Ammon's horn (tissue), 1 donor: ENCODE measurements around the gene ACTN4.

Experiments used
- DNase-seq: peaks from one replicate; pipeline ENCODE4 v3.0.0-alpha.2; 2016; ENCODE audit warnings: low spot score

ACTN4 gene

DNA sequence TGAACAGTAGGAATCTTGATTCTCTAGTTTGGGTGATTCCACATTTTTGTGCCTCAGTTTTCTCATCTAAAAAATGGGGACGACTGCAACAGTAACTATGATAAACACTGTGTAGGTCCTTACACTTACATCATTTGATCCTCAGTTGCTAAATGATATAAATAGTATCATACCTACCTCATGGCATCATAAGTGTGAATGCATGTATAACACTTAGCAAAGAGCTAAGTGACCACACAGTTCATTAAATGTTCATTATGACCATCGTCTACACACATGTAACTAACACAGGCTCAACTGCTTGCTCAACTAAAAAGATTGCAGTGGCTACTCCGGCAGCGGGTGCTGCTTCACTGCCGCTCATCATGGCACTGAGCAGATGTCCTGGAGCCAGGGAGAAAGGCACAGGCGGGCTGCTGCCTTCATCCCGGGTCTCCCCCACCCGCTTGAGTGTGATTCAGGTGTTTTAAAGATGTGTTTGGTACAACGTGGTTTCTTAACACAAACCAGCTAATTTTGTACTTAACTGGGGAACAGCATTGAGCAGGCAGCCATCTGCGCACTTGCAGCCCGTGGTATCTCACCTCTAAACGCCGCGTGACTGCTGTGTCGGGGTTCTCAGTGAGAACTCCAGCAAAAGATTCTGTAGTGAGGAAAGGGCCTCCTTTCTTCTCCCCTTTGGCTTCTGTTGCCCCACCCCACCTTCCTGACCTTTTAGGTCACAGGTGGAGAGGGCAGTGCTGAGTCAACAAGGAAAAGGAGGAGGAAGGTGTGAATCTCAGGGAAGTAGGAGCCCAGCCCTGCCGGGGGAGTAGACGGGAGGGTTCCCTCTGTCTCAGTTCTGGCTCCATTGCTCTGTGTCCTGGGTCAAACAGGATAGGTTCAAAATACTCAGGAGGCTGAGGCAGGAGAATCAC lies 11.7 kb upstream of the ACTN4 start:
- DNase-seq, result no peak

DNA sequence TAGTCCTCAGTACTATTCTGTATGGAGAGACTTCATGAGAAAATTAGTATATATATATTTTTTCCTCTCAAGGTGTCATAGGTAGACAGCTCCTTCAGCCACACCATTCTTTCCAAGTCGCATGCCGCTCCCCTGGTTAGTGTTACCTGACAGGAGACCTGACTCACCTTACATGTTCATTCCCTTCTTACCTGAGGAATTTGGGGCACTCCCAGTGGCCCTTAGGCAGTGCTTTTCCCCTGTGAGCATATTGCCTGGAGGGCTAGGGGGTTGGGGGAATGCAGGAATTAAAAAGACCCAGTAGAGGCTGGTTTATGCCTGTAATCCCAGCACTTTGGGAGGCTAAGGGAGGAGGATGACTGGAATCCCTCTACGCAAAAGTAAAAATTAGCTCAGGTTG lies 9.0 kb upstream of the ACTN4 start:
- DNase-seq, result no peak

DNA sequence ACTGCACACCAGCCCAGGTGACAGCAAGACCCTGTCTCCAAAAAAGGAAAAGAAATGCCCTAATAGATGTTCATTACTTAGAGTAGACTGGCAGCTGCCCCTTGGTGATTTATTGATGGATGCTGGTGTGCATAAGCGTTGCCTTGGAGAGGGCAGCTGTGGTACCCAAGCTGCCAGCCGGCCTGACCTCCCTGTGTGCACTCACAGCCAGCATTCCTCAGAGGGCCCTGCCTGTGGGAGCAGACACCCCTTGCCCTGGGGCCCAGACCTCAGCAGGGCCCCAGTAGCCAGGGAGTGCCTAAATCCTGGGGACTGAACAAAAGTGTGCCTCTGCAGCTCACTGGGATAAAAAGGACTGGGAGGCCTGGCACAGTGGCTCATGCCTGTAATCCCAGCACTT lies 7.8 kb upstream of the ACTN4 start:
- no peak for DNase-seq

DNA sequence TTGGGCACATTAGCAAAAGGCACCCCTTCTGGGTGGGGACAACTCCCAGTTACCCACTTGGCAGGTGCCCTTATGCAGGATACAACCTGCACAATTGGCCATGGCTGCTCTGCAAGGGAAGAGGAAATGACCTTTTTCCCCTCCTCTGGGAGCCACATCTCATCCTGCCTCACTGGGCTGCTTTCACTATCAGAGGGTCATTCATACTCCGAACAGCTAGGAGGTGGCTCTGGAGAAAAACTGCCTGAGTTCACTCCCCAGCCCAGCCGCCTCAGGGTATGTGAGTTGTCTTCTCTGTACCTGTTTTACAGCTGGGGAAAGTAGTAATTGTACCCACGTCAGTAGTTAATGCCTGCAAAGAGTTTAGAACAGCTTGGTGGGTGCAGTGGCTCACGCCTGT lies 7.1 kb upstream of the ACTN4 start:
- no peak for DNase-seq

DNA sequence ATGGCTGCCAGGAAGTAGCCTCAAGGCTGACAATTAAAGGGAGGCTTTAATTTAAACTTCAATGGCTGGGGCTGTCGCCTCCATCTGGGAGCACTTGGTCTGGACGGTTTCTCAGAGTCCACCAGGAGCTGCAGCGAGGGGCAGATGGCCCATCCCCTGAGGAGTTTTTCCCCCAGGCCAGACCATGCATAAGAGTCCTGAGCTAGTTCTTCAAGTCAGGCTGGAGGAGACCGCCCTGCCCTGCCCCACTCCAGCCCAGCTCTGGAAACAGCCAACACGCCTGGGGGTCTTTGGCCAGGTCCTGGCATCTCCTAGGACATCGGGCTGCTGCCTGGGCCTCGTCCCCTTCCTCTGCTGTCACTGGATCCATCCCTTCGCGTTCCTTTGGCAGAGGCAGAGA lies 5.3 kb upstream of the ACTN4 start:
- DNase-seq, result no peak

DNA sequence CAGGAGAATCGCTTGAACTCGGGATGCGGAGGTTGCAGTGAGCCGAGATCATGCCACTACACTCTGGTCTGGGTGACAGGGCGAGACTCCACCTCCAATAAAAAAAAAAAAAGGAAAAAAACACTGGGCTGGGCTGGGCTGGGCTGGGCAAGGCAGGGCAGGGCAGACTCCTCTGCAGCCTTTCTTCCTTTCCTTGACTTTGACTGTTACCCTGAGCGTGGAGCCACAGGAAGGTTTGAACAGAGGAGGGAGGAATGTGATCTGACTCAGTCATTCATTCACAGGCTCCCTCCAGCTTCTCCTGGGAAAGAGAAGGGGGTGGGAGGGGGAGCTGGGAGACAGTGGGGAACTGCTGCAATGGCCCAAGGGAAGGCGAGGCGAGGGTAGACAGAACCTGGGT lies 2.7 kb upstream of the ACTN4 start:
- no peak for DNase-seq

DNA sequence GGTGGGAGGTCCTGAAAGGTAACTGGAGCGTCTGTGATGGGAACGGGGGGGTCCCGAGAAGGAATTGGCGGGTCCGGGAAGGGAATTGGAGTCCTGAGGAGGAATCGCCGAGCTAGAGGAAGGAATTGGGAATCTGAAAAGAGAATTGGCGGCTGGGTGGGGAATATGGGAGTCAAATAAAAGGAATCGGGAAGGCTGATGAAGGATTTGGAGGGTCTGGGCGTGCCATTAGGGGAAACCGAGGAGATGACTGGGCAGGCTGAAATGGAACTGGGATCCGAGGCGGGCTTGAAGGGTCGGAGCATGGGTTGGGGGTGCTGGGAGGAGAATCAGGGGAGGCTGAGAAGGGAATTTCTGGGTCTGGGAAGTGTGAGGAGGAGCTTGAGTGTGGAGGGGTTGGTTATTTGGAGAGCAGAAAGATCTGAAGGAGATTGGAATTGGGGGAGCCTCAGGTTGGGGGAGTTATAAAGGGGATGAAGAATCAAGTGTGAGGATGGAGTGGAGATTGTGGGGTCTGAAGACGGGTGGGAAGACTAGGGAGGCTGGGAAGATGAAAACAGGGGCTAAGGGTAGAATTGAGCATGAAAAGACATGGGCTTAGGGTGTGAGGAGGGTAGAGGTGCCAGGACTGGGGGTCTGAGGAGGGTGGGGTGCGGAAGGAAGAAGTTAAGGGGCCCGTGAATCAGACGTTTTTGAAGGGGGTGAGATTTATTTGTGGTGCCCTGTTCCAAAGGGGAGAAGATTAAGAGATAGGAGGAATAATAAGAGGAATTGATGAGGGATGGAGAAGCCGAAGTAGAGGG lies 718 bp downstream of the ACTN4 start:
- DNase-seq, result no peak

DNA sequence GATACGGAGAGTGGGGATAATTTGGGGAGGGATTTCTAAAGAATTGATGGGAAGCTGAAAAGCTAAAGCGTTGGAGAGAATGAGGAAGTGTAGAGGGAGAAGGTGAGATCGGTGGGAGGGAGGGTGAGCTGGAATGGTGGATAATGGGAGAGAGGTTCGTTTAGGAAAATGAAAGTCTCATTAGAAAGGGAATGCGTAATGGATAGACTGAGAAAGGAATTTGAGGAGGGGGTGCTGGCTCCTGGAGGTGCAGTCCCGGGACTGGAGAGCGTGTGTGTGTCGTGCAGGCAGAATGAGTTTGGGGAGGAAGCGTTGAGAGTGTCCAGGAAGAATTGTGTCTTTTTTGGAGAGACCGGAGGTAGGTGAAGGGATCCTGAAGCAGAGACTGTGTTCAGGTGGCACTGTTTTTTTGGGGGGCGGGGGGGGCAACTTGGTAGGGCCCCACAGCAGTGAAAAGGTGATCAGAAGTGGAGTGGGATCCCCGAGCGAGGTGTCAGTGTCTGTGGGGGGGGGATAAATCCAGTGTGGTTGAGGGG lies 1.4 kb downstream of the ACTN4 start:
- no peak for DNase-seq

DNA sequence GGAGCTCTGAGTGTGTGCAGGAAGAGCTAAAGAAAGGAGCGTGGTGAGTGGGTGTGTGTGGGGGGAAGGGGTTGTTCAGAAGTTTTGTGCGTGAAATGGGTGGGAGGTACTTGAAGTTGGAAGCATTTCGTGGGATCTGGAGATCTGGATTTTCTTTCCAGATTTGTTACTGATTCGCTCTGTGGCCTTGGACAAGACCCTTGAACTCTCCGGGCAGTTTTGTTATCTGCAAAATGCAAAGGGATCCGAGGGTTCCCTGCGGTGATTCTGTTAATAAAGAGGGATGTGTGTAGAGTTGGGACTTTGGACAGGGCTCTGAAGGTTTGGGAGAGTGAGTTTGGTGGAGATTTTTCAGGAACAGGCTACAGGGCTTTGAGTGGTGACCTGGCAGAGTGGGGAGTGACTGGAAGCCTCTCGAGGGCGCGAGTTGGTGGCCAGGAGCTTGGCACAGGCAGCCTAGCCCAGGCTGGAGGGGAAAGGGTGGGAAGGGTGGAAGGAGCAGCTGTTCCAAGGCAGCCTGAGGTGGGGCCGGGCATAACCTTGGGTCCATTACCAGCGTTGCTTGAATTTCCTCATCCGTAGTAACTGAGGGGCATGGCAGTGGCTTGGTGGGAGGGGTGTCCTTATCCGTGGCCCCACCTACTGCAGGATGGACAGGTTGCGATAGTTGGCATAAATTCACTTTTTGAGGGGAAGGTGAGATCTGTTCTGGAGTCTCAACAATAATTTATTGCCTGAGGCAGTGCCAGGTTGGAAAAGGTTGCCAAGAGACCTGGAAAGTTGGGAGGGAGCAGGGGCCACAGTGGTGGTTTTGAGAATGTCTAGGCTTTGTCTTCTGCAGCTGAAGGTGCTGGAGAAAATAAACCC lies 2.1 kb downstream of the ACTN4 start:
- no peak for DNase-seq

DNA sequence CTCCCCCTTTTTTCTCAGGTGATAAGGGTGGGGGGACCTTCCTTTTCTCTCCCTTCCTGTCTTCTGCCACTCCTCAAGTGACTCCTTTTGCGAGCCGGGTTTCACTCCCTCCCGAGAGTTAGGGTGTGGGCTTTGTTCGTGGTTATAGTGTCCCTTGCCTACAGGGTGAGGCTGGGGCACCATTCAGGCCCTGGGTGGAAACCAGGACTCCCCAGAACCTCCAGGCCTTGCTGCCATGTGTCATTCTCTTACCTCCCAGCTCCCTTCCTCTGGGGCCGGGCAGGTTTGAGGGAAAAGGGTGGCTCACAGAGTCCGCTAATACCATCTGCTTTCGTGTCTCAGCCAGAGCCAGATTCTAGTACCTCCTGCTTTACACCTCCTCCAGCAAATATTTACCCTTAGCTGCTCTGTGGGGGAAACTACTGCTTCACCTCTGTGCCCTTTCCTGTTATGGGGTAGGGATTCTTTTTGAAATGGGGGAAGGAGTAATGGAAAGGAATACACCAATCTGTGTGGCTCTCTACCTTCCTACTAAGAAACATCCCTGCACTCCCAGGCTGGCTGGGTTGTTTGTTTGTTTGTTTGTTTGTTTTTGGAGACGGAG lies 2.8 kb downstream of the ACTN4 start:
- no peak for DNase-seq

DNA sequence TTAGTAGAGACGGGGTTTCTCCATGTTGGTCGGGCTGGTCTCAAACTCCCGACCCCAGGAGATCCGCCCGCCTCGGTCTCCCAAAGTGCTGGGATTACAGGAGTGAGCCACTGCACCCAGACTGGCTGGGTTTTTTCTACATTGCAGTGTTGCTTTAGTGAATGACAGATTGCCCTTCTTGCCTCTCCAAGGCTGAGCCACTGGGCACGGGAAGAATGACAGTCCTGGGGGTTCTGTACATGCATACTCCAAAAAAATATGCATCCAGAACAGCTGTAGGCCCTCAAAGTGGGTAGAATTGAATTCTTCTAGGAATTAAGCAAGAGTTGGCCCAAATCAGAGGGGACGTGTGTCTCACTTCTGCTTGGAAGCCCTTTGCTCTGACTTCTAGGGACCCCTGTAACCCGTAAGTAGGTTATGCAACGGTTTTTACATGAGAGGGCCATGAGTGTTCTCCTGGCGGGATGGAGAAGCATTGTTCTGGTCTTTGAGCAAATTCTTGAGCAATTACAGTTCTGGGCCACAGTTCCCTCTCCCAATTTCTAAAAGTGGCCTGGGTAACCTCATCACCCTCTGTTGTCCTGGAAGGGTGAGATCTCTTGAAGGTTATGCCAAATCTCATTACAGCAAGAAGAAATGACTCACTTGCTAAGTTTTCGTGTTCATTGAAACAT lies 3.6 kb downstream of the ACTN4 start:
- no peak for DNase-seq

DNA sequence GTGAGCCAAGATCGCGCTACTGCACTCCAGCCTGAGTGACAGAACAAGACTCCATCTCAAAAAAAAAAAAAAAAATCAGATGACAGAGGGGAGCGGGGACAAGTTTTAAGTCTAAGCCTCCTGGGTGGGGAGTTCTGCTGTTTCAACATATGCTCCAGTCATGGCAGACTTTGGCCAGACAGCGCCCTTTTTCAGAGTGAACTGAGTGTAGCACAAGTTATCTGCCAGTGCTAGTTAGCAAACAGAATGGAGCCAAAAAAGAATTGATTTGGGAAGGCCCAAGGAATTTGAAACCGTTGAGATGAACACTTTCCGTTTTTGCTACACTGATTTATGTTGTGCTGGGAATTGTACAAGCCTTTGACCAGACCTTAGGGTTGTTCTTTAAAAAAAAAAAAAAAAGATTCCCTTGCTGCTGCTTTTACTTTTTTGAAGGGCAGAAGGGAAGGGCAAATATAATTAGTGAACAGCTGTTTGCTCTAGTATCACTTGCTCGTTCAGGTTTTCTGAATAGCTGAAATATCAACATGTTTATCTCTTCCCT lies 5.7 kb downstream of the ACTN4 start:
- no peak for DNase-seq

DNA sequence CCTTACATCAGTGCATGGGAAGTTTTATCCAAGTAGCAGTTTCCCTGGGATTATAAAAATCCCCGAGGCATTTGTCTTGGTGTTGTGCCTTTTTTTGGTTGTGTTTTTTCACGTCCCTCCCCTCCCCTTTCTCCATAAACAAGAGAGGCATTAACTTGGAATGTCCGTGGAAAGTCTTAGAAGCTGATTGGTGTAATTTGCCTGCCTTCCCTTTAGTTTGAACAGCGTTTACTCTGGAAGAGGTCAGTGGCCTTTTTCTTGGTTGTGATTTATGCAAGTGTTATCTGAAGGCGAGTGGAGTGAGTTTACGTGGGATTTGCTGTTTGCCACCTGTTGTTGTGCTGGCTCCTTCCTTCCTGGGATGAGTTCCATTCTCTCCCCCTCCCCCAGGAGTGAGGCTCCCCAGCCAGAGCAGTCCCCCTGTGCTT lies 7.2 kb downstream of the ACTN4 start:
- DNase-seq, result no peak

DNA sequence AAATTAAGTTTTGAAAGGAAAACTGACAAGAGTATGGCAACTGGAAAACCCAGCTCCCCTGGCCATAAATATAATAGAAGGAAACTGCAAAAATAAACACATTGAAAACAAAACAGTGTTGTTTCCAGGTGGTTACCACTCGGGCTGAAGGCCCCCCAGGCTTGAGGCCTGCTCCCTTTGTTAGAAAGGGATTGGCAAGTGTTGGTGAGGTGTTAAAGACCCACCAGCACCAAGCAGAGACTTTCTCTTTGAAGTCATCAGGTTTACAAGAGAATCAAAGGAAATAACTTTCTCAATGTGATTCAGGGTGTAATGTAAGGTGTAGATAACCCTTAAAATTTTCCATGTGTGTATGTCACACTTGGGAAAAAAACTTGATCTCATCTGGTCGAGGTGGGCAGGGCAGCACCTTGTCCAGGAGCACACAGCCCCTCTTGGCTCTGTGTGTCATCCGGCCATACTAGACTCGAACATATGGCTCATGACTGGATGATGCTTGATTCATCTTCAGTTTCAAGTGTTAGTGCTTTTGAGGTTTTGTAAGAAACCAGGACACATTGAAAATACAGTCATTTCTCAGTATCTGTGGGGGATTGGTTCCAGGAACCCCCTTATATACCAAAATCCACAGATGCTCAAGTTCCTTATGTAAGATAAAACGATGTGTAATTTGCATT lies 7.8 kb downstream of the ACTN4 start:
- no peak for DNase-seq

DNA sequence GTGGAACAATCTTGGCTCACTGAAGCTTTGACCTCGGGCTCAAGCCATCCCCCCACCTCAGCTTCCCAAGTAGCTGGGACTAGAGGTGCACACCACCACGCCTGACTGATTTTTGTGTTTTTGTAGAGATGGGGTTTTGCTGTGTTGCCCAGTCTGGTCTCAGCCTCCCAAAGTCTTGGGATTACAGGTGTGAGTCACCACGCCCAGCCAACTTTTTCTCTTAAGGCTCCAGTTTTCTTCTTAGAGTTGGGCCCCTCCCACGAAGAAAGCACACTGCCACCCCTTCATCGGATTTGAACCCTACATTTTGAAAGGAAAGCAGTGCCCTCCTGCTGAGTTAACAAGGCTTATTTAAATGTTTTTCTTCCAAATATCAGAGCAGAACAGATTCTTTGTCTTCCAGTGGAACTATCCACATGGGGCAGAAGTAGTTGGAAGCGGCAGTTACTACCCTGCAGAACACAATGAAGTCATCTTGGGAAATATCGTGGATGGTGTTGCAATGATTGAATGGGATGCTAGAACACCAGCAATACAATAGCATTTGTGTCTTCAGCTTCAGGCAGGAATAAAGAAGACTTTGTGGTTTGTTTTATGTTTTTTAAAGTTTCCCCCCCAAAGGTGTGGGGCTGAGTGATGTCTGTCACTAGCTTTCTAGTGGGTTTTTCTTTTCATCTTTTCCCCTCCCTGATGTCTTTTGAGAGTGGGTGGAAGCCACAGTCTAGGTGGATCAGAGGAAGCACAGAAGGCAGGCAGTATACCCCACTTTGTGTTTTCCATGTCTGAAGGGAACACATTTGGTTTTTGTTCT lies 8.9 kb downstream of the ACTN4 start:
- peak; percentile 87 for DNase-seq

DNA sequence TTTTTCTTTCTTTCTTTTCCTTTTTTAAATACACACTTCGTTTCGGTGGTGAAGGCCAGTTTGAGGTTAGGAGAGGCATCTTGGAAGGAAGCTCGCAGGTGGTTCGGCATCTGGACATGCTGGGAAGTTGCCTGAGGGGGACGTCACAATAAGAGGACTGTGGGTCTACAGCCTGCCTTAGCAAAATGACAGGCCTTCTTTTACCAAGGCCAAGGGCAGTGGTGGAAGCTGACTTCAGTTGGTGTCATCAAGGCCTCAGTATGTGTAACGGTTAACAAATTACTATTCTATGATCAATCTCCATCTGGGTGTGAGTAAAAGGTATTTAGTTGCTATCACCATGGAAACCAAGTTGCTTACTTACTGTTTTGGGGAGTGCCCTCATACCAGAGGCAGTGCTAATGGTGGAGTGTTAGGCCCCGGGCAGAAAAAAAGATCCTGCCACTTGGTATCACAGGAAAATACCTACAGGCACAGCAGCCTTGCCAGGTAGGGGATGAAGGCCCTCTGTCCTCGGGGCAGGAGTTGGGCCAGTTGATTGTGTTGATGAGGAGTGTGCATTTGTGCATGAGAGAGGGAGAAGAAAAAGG lies 10.3 kb downstream of the ACTN4 start:
- no peak for DNase-seq

DNA sequence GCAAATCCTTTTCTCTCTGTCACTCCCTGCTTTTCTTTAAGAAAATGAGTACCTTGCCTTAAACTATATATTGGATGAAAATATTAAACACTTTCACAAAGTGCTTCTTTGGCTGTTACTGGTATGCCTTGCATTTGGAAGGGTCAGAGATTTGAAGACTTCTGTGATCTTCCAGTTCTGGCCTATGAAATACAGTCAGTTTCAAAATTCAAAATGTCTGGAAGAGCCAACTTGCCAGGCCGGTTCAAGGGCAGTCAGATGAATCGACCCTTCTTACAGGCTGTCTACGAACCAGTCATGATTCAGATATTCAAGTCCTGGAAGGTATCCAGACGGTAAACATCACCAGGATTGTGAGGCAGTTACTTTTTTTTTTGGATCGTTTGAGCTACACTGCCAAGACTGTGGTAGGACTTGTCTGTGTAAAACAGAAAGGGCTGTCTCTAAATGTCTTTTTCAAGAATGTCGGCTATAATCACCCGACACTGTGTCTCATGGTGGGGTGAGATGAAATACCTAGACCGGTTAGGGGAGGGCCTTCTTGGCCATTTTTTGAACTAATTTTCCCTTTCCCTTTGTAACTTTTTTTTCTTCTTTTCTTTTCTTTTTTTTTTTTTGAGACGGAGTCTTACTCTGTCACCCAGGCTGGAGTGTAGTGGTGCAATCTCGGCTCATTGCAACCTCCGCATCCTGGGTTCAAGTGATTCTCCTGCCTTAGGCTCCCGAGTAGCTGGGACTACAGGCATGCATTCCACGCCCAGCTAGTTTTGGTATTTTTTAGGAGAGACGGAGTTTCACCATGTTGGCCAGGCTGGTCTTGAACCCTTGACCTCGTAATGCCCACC lies 11.2 kb downstream of the ACTN4 start:
- DNase-seq, result no peak

DNA sequence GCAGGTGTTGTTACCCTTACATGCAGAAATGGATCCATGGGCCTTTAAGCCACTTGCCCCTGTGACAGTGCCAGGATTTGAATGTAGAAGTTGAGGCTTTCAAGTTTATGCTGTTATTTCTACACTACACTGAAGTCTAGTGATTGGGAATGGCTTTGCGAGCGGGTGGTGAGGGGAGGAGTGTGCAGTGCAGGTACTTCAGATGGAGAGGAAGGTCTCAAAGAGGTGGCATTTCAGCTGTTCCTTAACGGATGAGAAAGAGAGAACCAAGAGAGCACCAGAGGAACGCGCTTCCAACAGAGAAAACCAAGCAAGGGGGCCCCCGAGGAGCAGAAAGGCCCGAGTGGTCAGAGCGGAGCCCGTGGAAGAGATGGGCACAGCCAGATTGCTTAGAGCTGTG lies 13.3 kb downstream of the ACTN4 start:
- DNase-seq, result no peak
